Trophoblast cell (in vitro differentiated cells and primary cell): ENCODE measurements around the gene CARM1.
"Not testable (repeated sequence)": the region's sequence is repeated elsewhere in the genome, so short reads cannot be mapped to it uniquely, and the experiment has no call there.

ENCODE experiments used
- DNase-seq, 2 donors: peaks; one replicate each; pipeline ENCODE4 v3.0.0-alpha.2; 2016
- H2AFZ ChIP-seq: 2 replicates; pipeline ENCODE4 v1.6.1; 2013; ENCODE audit warnings: low read length, moderate library complexity, mild to moderate bottlenecking; ENCODE audit not compliant: insufficient read depth, poor library complexity
- H2AK5ac ChIP-seq: 2 replicates; pipeline ENCODE4 v1.6.1; 2013; ENCODE audit warnings: mild to moderate bottlenecking, low read length
- H2BK120ac ChIP-seq: 2 replicates; pipeline ENCODE4 v1.6.1; 2013; ENCODE audit warnings: low read length, mild to moderate bottlenecking, moderate library complexity; ENCODE audit not compliant: insufficient read depth, poor library complexity
- H2BK12ac ChIP-seq: 2 replicates; pipeline ENCODE4 v1.6.1; 2013; ENCODE audit warnings: mild to moderate bottlenecking, low read length, moderate library complexity
- H2BK5ac ChIP-seq: 2 replicates; pipeline ENCODE4 v1.6.1; 2013; ENCODE audit warnings: low read length, low read depth, moderate library complexity, mild to moderate bottlenecking; ENCODE audit not compliant: poor library complexity
- H3K14ac ChIP-seq: 2 replicates; pipeline ENCODE4 v1.6.1; 2013; ENCODE audit warnings: mild to moderate bottlenecking, low read length
- H3K18ac ChIP-seq: 2 replicates; pipeline ENCODE4 v1.6.1; 2013; ENCODE audit warnings: mild to moderate bottlenecking, low read length
- H3K23ac ChIP-seq: 2 replicates; pipeline ENCODE4 v1.6.1; 2013; ENCODE audit warnings: low read length
- H3K27ac ChIP-seq: 2 replicates; pipeline ENCODE4 v1.5.1; 2013; ENCODE audit warnings: low read depth, mild to moderate bottlenecking, inconsistent platforms, low read length, moderate library complexity
- H3K27me3 ChIP-seq: 2 replicates; pipeline ENCODE4 v1.6.1; 2013; ENCODE audit warnings: inconsistent platforms, mild to moderate bottlenecking, low read length, moderate library complexity; ENCODE audit not compliant: insufficient read depth
- H3K36me3 ChIP-seq, 2 experiments: 1 replicate in 1 of 2; 2 replicates in 1 of 2; pipeline ENCODE4 v1.6.1; 2013; ENCODE audit warnings: low read length in 2 of 2, mild to moderate bottlenecking in 2 of 2, moderate library complexity in 1 of 2; ENCODE audit not compliant: insufficient read depth in 2 of 2, control insufficient read depth in 1 of 2
- H3K4ac ChIP-seq: 2 replicates; pipeline ENCODE4 v1.6.1; 2013; ENCODE audit warnings: low read depth, mild to moderate bottlenecking, low read length, moderate library complexity
- H3K4me1 ChIP-seq, 2 experiments: 1 replicate in 1 of 2; 2 replicates in 1 of 2; pipeline ENCODE4 v1.6.1; 2013; ENCODE audit warnings: low read length in 2 of 2, mild to moderate bottlenecking in 2 of 2, moderate library complexity in 1 of 2; ENCODE audit not compliant: insufficient read depth in 2 of 2, control insufficient read depth in 1 of 2
- H3K4me2 ChIP-seq: 2 replicates; pipeline ENCODE4 v1.6.1; 2013; ENCODE audit warnings: inconsistent platforms, mild to moderate bottlenecking, low read length, moderate library complexity
- H3K4me3 ChIP-seq: 2 replicates; pipeline ENCODE4 v1.5.1; 2013; ENCODE audit warnings: mild to moderate bottlenecking, low read depth, low read length, inconsistent platforms
- H3K79me1 ChIP-seq: one replicate; pipeline ENCODE4 v1.6.1; 2013; ENCODE audit warnings: low read length
- H3K79me2 ChIP-seq: 2 replicates; pipeline ENCODE4 v1.6.1; 2013; ENCODE audit warnings: low read length, mild to moderate bottlenecking; ENCODE audit not compliant: control insufficient read depth, insufficient read depth, poor library complexity
- H3K9ac ChIP-seq: 2 replicates; pipeline ENCODE4 v1.6.1; 2013; ENCODE audit warnings: mild to moderate bottlenecking, low read length
- H3K9me3 ChIP-seq: 2 replicates; pipeline ENCODE4 v1.6.1; 2013; ENCODE audit warnings: low read depth, mild to moderate bottlenecking, control low read depth, inconsistent platforms, low read length; ENCODE audit not compliant: insufficient read depth
- H4K12ac ChIP-seq: 2 replicates; pipeline ENCODE4 v1.6.1; 2013; ENCODE audit warnings: low read depth, mild to moderate bottlenecking, low read length, moderate library complexity
- H4K8ac ChIP-seq: 2 replicates; pipeline ENCODE4 v1.6.1; 2013; ENCODE audit warnings: low read depth, mild to moderate bottlenecking, low read length, moderate library complexity
- H4K91ac ChIP-seq: one replicate; pipeline ENCODE4 v1.6.1; 2013; ENCODE audit warnings: low read depth, mild to moderate bottlenecking, low read length, moderate library complexity
- WGBS: extraction: QIAGEN DNeasy Blood & Tissue Kit; methylation state at CpG from one replicate; pipeline ENCODE4 v1.1.7; 2013; ENCODE audit warnings: missing lambda C conversion rate; ENCODE audit not compliant: insufficient read length, insufficient coverage; ENCODE audit errors: extremely low coverage; 5-methylcytosine and 5-hydroxymethylcytosine counted together

CARM1 gene

GRCh38 chr19:10869872-10870311 is 1.5 kb upstream of the CARM1 start:
- not testable (repeated sequence) for H3K27ac ChIP-seq, H3K4ac ChIP-seq, H2AFZ ChIP-seq, H2BK5ac ChIP-seq, DNase-seq, H4K12ac ChIP-seq, H3K9me3 ChIP-seq, H3K27me3 ChIP-seq, H3K36me3 ChIP-seq, H2BK12ac ChIP-seq, H4K91ac ChIP-seq, H3K79me1 ChIP-seq, H4K8ac ChIP-seq, H3K9ac ChIP-seq, H3K18ac ChIP-seq, H3K14ac ChIP-seq, H3K23ac ChIP-seq, H2AK5ac ChIP-seq, H2BK120ac ChIP-seq, H3K4me3 ChIP-seq, H3K4me2 ChIP-seq, H3K4me1 ChIP-seq
- WGBS: no CpG with 5 or more reads among the region's 11 CpGs
- peaks cover 17% of the 10 kb centered on the region for H3K79me2 ChIP-seq

GRCh38 chr19:10870501-10870954 is 825 bp upstream of the CARM1 start:
- no peaks in the 10 kb centered on the region for H3K9me3 ChIP-seq
- H4K91ac ChIP-seq: peak overlapping the region; percentile 78
- peak overlapping the region; percentile 37 for H2BK120ac ChIP-seq
- H3K27ac ChIP-seq: peak overlapping the region; percentile 66
- H3K79me2 ChIP-seq: peaks cover 17% of the 10 kb centered on the region
- peaks cover 0 to 8% of the 10 kb centered on the region in 2 experiments for H3K4me1 ChIP-seq
- peak overlapping the region; percentile 82 for H2AFZ ChIP-seq
- H3K4me2 ChIP-seq: peak overlapping the region; percentile 98
- peak overlapping the region; percentile 42 for H2BK5ac ChIP-seq
- peak overlapping the region; percentile 69 for H3K4me3 ChIP-seq
- peaks cover 10% of the 10 kb centered on the region for H3K79me1 ChIP-seq
- peak overlapping the region; percentile 30 for H3K4ac ChIP-seq
- H2BK12ac ChIP-seq: peak overlapping the region; percentile 33
- peaks cover 0 to 2% of the 10 kb centered on the region in 2 experiments for H3K36me3 ChIP-seq
- peak overlapping the region; percentile 21 for H2AK5ac ChIP-seq
- peak overlapping the region; percentile 73 for H4K12ac ChIP-seq
- no peaks in the 10 kb centered on the region for H3K27me3 ChIP-seq
- H4K8ac ChIP-seq: peak overlapping the region; percentile 92
- no CpG with 5 or more reads among the region's 22 CpGs for WGBS
- DNase-seq: no peak
- no peak overlapping the region for H3K23ac ChIP-seq
- peak overlapping the region; percentile 81 for H3K9ac ChIP-seq
- H3K18ac ChIP-seq: peak overlapping the region; percentile 39
- H3K14ac ChIP-seq: peak overlapping the region; percentile 75

DNA sequence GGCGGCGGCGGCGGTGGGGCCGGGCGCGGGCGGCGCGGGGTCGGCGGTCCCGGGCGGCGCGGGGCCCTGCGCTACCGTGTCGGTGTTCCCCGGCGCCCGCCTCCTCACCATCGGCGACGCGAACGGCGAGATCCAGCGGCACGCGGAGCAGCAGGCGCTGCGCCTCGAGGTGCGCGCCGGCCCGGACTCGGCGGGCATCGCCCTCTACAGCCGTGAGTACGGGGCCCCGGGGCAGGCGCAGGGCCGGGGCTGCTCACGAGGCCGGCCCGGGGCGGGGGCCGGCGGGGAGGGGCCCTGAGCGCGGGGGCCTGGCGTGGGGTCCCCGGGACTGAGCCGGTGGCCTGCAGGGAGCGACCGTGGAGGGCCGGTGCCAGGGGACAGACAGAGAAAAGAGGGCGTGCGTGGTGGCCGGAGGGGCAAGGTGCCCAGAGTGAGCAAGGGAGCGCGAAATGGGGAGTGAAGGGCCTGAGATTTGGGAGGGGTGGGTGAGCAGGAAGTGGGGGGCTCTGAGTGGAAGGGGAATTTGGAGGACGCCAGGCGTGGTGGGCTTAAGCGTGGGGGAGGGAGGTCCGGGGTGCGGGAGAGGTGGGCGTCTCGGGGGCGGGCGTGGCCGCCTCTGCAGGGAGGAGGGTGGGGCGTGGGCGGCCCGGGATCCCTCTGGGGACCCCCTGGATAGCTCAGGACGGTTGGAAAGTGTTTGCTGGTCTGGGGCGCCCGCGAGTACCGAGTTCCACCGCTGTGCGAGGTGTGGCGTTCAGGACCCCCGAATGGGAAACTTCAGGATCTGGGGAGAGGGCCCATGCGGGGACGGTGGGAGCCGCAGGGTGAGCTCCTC is 575 bp downstream of the CARM1 start:
- peaks cover 10% of the 10 kb centered on the region for H3K79me1 ChIP-seq
- no peak overlapping the region for H3K23ac ChIP-seq
- H3K4me3 ChIP-seq: peak overlapping the region; percentile 99
- peak overlapping the region; percentile 88 for H3K27ac ChIP-seq
- peak in 1 of 2 donors; percentile 31 for DNase-seq
- H4K91ac ChIP-seq: peak overlapping the region; percentile 98
- peak overlapping the region; percentile 96 for H3K18ac ChIP-seq
- H3K4ac ChIP-seq: peak overlapping the region; percentile 99
- peak overlapping the region; percentile 90 for H4K8ac ChIP-seq
- H4K12ac ChIP-seq: peak overlapping the region; percentile 95
- peak overlapping the region; percentile 98 for H3K9ac ChIP-seq
- peak overlapping the region; percentile 90 for H3K4me2 ChIP-seq
- H2AK5ac ChIP-seq: peak overlapping the region; percentile 90
- no peaks in the 10 kb centered on the region for H3K9me3 ChIP-seq
- peaks cover 0 to 5% of the 10 kb centered on the region in 2 experiments for H3K36me3 ChIP-seq
- peak overlapping the region; percentile 29 for H2BK120ac ChIP-seq
- peak overlapping the region; percentile 82 for H2AFZ ChIP-seq
- no peaks in the 10 kb centered on the region for H3K27me3 ChIP-seq
- peaks cover 4 to 13% of the 10 kb centered on the region in 2 experiments for H3K4me1 ChIP-seq
- peaks cover 23% of the 10 kb centered on the region for H3K79me2 ChIP-seq
- peak overlapping the region; percentile 96 for H3K14ac ChIP-seq
- no peak overlapping the region for H2BK12ac ChIP-seq
- H2BK5ac ChIP-seq: peak overlapping the region; percentile 86
- no CpG with 5 or more reads among the region's 90 CpGs for WGBS

DNA sequence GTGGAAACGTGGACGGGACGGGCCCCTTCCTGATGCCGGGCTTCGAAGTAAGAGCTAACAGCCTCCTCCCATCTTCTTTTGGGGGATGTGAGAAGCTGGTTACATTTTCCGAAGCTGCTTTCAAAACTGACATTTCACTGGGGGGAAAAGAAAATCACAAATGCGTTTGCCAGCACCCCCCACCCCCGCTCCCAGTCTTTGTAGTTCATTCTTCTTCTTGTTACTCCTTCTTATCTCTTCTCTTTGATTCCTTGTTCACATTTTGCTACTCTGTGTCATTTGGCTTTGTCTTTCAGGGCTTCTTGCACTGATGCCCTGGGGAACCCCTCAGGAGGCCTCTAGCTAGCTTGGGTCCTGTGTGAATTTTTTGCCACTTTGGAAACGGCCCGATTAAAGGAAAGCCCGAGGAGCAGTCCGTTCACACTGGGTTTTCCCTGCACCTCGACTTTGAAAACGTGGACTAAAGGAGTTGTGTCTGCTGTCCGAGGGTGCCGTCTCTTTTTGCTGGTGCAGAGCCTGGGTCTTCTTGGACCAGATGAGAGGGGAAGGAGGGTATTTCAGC is 1.3 kb downstream of the CARM1 start:
- Histone ChIP-seq H3K27me3 (no peaks in the 10 kb centered on the region), H3K23ac (no peak overlapping the region), H2BK12ac (no peak overlapping the region), H3K4ac (peak overlapping the region; percentile 99), H2BK5ac (no peak overlapping the region), H3K14ac (peak overlapping the region; percentile 79), H2AFZ (peak overlapping the region; percentile 82), H3K79me1 (peaks cover 10% of the 10 kb centered on the region), H3K36me3 (peaks cover 0 to 5% of the 10 kb centered on the region in 2 experiments), H3K79me2 (peaks cover 23% of the 10 kb centered on the region), H4K12ac (peak overlapping the region; percentile 43), H2AK5ac (peak overlapping the region; percentile 84), H3K4me1 (peaks cover 4 to 13% of the 10 kb centered on the region in 2 experiments), H3K18ac (peak overlapping the region; percentile 42), H3K27ac (no peak overlapping the region), H3K4me3 (peak overlapping the region; percentile 99), H4K91ac (peak overlapping the region; percentile 98), H3K4me2 (peak overlapping the region; percentile 90), H3K9ac (peak overlapping the region; percentile 39), H4K8ac (peak overlapping the region; percentile 90), H3K9me3 (no peaks in the 10 kb centered on the region), H2BK120ac (peak overlapping the region; percentile 71)
- no peak for DNase-seq
- no CpG with 5 or more reads among the region's 16 CpGs for WGBS
